Gastrocnemius medialis (tissue), 4 donors: ENCODE measurements around the gene ERBB2.

ENCODE experiments used
- POLR2A ChIP-seq, 2 donors: fragments of 450-650 bp; IDR thresholded peaks; one replicate each; pipeline ENCODE4 v1.6.1; 2017; ENCODE audit warnings: antibody characterized with exemption in 2 of 2, mild to moderate bottlenecking in 2 of 2, moderate library complexity in 2 of 2
- TF ChIP-seq, protein P1 (sequence below), 5 experiments: fragments of 450-650 bp in 3 of 5; fragments of 200-600 bp in 2 of 5; sonication (generic) in 2 of 5; IDR thresholded peaks in 4 of 5; conservative IDR thresholded peaks in 1 of 5; 1 replicate in 4 of 5; 2 replicates in 1 of 5; pipeline ENCODE4 v1.5.1; 2016 to 2019; ENCODE audit warnings: antibody characterized with exemption in 5 of 5, mild to moderate bottlenecking in 3 of 5, moderate library complexity in 3 of 5

DNA sequence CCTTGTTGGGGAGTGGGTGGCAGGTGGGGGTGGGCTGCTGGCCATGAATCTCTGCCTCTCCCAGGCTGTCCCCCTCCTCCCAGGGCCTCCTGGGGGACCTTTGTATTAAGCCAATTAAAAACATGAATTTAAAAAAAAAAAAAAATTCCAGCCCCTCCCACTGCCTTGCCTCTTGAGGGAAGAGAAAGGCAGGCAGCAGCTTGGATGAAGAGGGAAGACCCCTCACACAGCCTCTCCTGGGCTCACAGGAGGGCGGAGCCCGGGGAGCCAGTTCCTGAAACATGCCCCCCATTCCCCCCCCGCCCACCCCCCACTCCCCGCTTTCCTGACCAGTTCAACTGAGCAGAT lies 36.5 kb upstream of the ERBB2 start:
- TF ChIP-seq, protein P1, sequence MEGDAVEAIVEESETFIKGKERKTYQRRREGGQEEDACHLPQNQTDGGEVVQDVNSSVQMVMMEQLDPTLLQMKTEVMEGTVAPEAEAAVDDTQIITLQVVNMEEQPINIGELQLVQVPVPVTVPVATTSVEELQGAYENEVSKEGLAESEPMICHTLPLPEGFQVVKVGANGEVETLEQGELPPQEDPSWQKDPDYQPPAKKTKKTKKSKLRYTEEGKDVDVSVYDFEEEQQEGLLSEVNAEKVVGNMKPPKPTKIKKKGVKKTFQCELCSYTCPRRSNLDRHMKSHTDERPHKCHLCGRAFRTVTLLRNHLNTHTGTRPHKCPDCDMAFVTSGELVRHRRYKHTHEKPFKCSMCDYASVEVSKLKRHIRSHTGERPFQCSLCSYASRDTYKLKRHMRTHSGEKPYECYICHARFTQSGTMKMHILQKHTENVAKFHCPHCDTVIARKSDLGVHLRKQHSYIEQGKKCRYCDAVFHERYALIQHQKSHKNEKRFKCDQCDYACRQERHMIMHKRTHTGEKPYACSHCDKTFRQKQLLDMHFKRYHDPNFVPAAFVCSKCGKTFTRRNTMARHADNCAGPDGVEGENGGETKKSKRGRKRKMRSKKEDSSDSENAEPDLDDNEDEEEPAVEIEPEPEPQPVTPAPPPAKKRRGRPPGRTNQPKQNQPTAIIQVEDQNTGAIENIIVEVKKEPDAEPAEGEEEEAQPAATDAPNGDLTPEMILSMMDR (IDR thresholded peaks at IDR 0.05 in 4 of 5, conservative IDR thresholded peaks at IDR 0.05 in 1 of 5): no peak
- TF ChIP-seq POLR2A (IDR thresholded peaks at IDR 0.05): no peak
